GM12878 (cell line): ENCODE data around the gene AFAP1. TPM values are rescaled to one million over a fixed set of nuclear protein-coding genes. Genes with fewer than 3 reads are reported as not detected.

ENCODE experiments used
- ATAC-seq: fragments of 200-7000 bp; cut with Tn5 transposase; 3 replicates; pipeline ENCODE4 v1.9.1; 2020; ENCODE audit warnings: mild to moderate bottlenecking, moderate library complexity
- BruUV-seq: library from RNA; stranded (reverse); fragments of 400-500 nt; replicated peaks from 2 replicates; lab custom pipeline; 2021; lab: Mats Ljungman, UMichigan
- CTCF ChIA-PET: fragments of 300-600 bp; sonication (Branson Sonifier 250); formaldehyde crosslinking; extraction: SDS; loops from one replicate; lab custom pipeline; 2021; ENCODE audit warnings: inconsistent platforms; lab: Yijun Ruan, JAX
- POLR2A ChIA-PET: fragments of 350-600 bp; formaldehyde crosslinking; extraction: SDS; loops from one replicate; lab custom pipeline; 2021; ENCODE audit warnings: inconsistent platforms; lab: Charles Lee
- RAD21 ChIA-PET: fragments of 300-600 bp; sonication (Branson Sonifier 250); formaldehyde crosslinking; loops from one replicate; lab custom pipeline; 2023; ENCODE audit warnings: antibody characterized with exemption; ENCODE audit not compliant: unreplicated experiment; lab: Charles Lee
- SMC1A ChIA-PET: fragments of 300-600 bp; sonication (Branson Sonifier 250); formaldehyde crosslinking; loops from one replicate; lab custom pipeline; 2023; ENCODE audit not compliant: unreplicated experiment, uncharacterized antibody; lab: Charles Lee
- DNase-seq: peaks from one replicate; pipeline ENCODE4 v3.0.0-alpha.2; 2011; ENCODE audit warnings: low read depth, low spot score
- FAIRE-seq: peaks from 3 replicates; lab custom pipeline; 2011; peaks lifted over from hg19 to GRCh38; lab: Jason Lieb, UNC
- H2AFZ ChIP-seq: 2 replicates; pipeline ENCODE4 v1.6.0; 2011; ENCODE audit warnings: low read depth, low read length, control low read depth; ENCODE audit not compliant: control insufficient read depth
- H3K27ac ChIP-seq: 2 replicates; pipeline ENCODE4 v1.5.1; 2011; ENCODE audit warnings: control low read depth; ENCODE audit not compliant: control insufficient read depth, insufficient read depth
- H3K27me3 ChIP-seq, 2 experiments: replicated peaks in 1 of 2; 2 replicates each; pipeline versions ENCODE4 v1.6.0 to v1.6.1; 2011; ENCODE audit warnings: low read length in 1 of 2; ENCODE audit not compliant: control insufficient read depth in 2 of 2, insufficient read depth in 2 of 2
- H3K36me3 ChIP-seq, 2 experiments: 2 replicates each; pipeline ENCODE4 v1.5.1; 2011; ENCODE audit warnings: low read length in 1 of 2; ENCODE audit not compliant: control insufficient read depth in 2 of 2, insufficient read depth in 2 of 2
- H3K4me1 ChIP-seq: 2 replicates; pipeline ENCODE4 v1.6.1; 2011; ENCODE audit warnings: mild to moderate bottlenecking, low read length, moderate library complexity, mixed read lengths; ENCODE audit not compliant: control insufficient read depth, insufficient read depth
- H3K4me2 ChIP-seq: 2 replicates; pipeline ENCODE4 v1.6.0; 2011; ENCODE audit warnings: control low read depth; ENCODE audit not compliant: control insufficient read depth, insufficient read depth
- H3K4me3 ChIP-seq: fragments of 200-600 bp; sonication (generic); 2 replicates; pipeline ENCODE4 v1.5.1; 2016
- H3K79me2 ChIP-seq: 2 replicates; pipeline ENCODE4 v1.6.0; 2011; ENCODE audit warnings: low read length; ENCODE audit not compliant: control insufficient read depth, insufficient read depth
- H3K9ac ChIP-seq: 2 replicates; pipeline ENCODE4 v1.8.0; 2011; ENCODE audit warnings: low read length, control low read depth, mixed read lengths; ENCODE audit not compliant: control insufficient read depth, insufficient read depth
- H3K9me3 ChIP-seq: replicated peaks from 3 replicates; pipeline ENCODE4 v1.5.1; 2011; ENCODE audit warnings: mild to moderate bottlenecking, low read length; ENCODE audit not compliant: control insufficient read depth, insufficient read depth
- H4K20me1 ChIP-seq: 2 replicates; pipeline ENCODE4 v1.6.0; 2011; ENCODE audit not compliant: control insufficient read depth, insufficient read depth
- ATF7 ChIP-seq: fragments of 450-650 bp; IDR thresholded peaks from 2 replicates; pipeline ENCODE4 v1.6.1; 2016; ENCODE audit warnings: low read depth, mild to moderate bottlenecking
- PAX5 ChIP-seq: IDR thresholded peaks from 2 replicates; pipeline ENCODE4 v1.6.1; 2011; ENCODE audit warnings: low read depth, low read length, borderline replicate concordance
- RFX5 ChIP-seq: IDR thresholded peaks from 2 replicates; pipeline ENCODE4 v1.6.1; 2011; ENCODE audit warnings: low read depth, low read length, improper control_type of control experiment
- SKIL ChIP-seq: fragments of 450-650 bp; IDR thresholded peaks from 2 replicates; pipeline ENCODE4 v1.6.1; 2017; ENCODE audit warnings: mild to moderate bottlenecking, low read depth, inconsistent platforms; ENCODE audit not compliant: poor library complexity, severe bottlenecking
- ZZZ3 ChIP-seq: IDR thresholded peaks from 2 replicates; pipeline ENCODE4 v1.6.1; 2011; ENCODE audit warnings: low read depth; ENCODE audit not compliant: control insufficient read depth, insufficient read length
- WGBS: methylation state at CpG from one replicate; pipeline ENCODE4 v1.1.6; 2016; ENCODE audit warnings: low lambda C conversion rate; ENCODE audit not compliant: insufficient replicate concordance, insufficient coverage; ENCODE audit errors: missing lambda C conversion rate; 5-methylcytosine and 5-hydroxymethylcytosine counted together
- in situ Hi-C: fragments of 300-500 bp; cut with MboI; formaldehyde crosslinking; loops from 9 replicates; pipeline ENCODE4 v1.14.3; 2018; ENCODE audit warnings: mixed read lengths
- intact Hi-C: fragments of 100-400 bp; cut with micrococcal nuclease; formaldehyde crosslinking; loops from one replicate; pipeline ENCODE4 v1.14.2; 2022; ENCODE audit not compliant: unreplicated experiment
- polyA plus RNA-seq, 11 experiments: library from polyadenylated mRNA; depleted of rRNA in 4 of 11; unstranded in 6 of 11; stranded (reverse) in 5 of 11; fragments of >200 nt; fragmentation: Nextera tagmentation in 4 of 11; fragmentation: Illumina TruSeq in 1 of 11; extraction: Ambion mirVana in 4 of 11; extraction: Trizol in 1 of 11; gene quantifications; 1 replicate in 1 of 11; 2 replicates in 10 of 11; pipeline versions ENCODE4 v1.2.1 to v1.2.3, GENCODE V29; 2011 to 2016; ENCODE audit warnings: inconsistent platforms in 2 of 11, missing spikeins in 2 of 11, low read depth in 1 of 11
- total RNA-seq, 4 experiments: library from RNA; depleted of rRNA in 3 of 4; stranded (reverse); fragments of >200 nt in 3 of 4; fragmentation: Illumina TruSeq in 1 of 4; extraction: Trizol in 1 of 4; gene quantifications; 2 replicates each; pipeline versions ENCODE4 v1.2.1 to v1.2.3, GENCODE V29; 2013 to 2021

AFAP1 gene
- total and polyA plus RNA-seq, 10 of the 15 experiments (the other 5 are each of a cell fraction or from before 2014, with no cell fraction given), result 0.02 to 0.23 (median 0.09) TPM; not detected in 1

- TF ChIP-seq SKIL (no peak), RFX5 (no peak), ZZZ3 (no peak)
These were observed 5.8 kb downstream of the AFAP1 start (continued) for GRCh38 chr4:7933651-7934510.

- no peaks in the 10 kb centered on the region for H3K79me2 ChIP-seq
- H3K4me3 ChIP-seq, result no peak overlapping the region
- H3K4me2 ChIP-seq, result no peak overlapping the region
- TF ChIP-seq PAX5 (no peak), ATF7 (no peak)
- H3K9me3 ChIP-seq, result no peaks in the 10 kb centered on the region
- FAIRE-seq (no peak), DNase-seq (no peak), ATAC-seq (no peak)
- ChIA-PET SMC1A (no interaction called here), POLR2A (no interaction called here), CTCF (no interaction called here), RAD21 (no interaction called here)
- no peak overlapping the region for H3K27ac ChIP-seq
- H3K36me3 ChIP-seq, result no peaks in the 10 kb centered on the region
- no peaks in the 10 kb centered on the region for H4K20me1 ChIP-seq
- H3K4me1 ChIP-seq, result no peaks in the 10 kb centered on the region
- no peaks in the 10 kb centered on the region for H3K27me3 ChIP-seq
- H2AFZ ChIP-seq, result no peak overlapping the region
- in situ Hi-C loops (no loop called here), intact Hi-C loops (no loop called here)
- 5% methylated on average over 1 of the region's 1 CpG for WGBS
- no TSS peak for BruUV-seq
- H3K9ac ChIP-seq, result no peak overlapping the region
These were observed 7.4 kb downstream of the AFAP1 start for GRCh38 chr4:7932287-7932686.
